ENCODE data around the gene MYO5B.

DNA sequence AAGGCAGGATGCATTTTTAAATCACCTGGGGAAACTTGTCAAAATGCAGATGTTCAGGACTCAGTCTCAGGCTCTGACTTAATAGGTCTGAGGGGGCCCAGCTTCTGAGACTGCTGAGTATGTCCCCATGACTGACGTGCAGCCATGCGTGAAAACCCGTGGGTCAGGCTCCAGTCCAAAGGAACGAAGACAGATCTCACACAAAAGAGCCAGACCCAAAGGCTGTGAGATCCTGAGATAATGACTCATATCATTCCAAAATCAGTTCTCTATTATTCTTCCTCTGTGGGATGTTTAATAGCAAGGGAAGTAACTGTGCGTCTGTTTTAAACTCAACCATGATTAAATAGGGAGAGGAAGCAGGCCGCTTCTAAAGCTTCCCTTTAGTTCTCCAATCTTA, 274.2 kb downstream of the MYO5B start:
- TF ChIP-seq CTCF (IDR thresholded peaks at IDR 0.05) (no peak), EZH2 (IDR thresholded peaks at IDR 0.05) (no peak), EZH2phosphoT487 (IDR thresholded peaks at IDR 0.05) (no peak)
